ENCODE results near the gene LINC01488. TPM values are rescaled to one million over a fixed set of nuclear protein-coding genes. Genes with fewer than 3 reads are reported as not detected.

The LINC01488 gene
- total and polyA plus RNA-seq, 2 experiments from 2014 or later: not detected

DNA sequence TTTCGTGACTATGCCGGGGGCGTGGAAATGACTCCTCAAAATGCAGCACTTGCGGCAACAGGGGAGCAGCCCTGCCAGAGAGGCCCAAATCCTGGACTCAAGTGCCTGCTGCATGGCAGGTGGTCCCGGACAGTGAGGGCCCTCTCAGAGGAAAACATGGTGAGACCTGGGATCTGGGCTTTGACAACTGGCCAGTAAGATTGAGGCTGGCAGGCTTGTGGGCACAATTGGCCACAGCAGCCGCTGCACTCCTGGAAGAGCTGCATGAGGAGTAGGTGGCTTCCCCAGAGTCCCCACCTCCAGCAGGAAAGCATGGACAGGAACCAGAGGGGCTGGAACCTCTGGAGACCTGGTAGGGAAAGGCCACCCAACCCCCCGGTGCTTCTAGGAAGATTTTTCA lies 13.4 kb downstream of the LINC01488 start:
- no peak for ATAC-seq
- no peaks in the 10 kb centered on the region for H4K20me1 ChIP-seq (replicated peaks; ENCODE audit: insufficient read depth)
- no peak overlapping the region for H3K27ac Mint-ChIP-seq
- no peaks in the 10 kb centered on the region for H3K4me1 ChIP-seq (ENCODE audit: insufficient read depth)
- H3K4me3 Mint-ChIP-seq: no peak overlapping the region
- H3K4me3 ChIP-seq: no peak overlapping the region
- no peaks in the 10 kb centered on the region for H3F3A ChIP-seq (replicated peaks; ENCODE audit: low read depth)
- no peaks in the 10 kb centered on the region; the same call in 2 of the 3 replicates for H3K4me1 Mint-ChIP-seq
- no peak for TF ChIP-seq POLR2AphosphoS5 (IDR thresholded peaks at IDR 0.05; ENCODE audit: low read depth)
- TF ChIP-seq NANOG (IDR thresholded peaks at IDR 0.05; ENCODE audit: borderline replicate concordance): no peak
- TF ChIP-seq EZH2phosphoT487 (IDR thresholded peaks at IDR 0.05; ENCODE audit: unreplicated experiment): no peak
- no peak for TF ChIP-seq ZNF331 (CRISPR knock-in tag; IDR thresholded peaks at IDR 0.05; ENCODE audit: low read depth)
- TF ChIP-seq CREB1 (CRISPR knock-in tag; IDR thresholded peaks at IDR 0.05; ENCODE audit: low read depth): no peak
- TF ChIP-seq, protein P1, sequence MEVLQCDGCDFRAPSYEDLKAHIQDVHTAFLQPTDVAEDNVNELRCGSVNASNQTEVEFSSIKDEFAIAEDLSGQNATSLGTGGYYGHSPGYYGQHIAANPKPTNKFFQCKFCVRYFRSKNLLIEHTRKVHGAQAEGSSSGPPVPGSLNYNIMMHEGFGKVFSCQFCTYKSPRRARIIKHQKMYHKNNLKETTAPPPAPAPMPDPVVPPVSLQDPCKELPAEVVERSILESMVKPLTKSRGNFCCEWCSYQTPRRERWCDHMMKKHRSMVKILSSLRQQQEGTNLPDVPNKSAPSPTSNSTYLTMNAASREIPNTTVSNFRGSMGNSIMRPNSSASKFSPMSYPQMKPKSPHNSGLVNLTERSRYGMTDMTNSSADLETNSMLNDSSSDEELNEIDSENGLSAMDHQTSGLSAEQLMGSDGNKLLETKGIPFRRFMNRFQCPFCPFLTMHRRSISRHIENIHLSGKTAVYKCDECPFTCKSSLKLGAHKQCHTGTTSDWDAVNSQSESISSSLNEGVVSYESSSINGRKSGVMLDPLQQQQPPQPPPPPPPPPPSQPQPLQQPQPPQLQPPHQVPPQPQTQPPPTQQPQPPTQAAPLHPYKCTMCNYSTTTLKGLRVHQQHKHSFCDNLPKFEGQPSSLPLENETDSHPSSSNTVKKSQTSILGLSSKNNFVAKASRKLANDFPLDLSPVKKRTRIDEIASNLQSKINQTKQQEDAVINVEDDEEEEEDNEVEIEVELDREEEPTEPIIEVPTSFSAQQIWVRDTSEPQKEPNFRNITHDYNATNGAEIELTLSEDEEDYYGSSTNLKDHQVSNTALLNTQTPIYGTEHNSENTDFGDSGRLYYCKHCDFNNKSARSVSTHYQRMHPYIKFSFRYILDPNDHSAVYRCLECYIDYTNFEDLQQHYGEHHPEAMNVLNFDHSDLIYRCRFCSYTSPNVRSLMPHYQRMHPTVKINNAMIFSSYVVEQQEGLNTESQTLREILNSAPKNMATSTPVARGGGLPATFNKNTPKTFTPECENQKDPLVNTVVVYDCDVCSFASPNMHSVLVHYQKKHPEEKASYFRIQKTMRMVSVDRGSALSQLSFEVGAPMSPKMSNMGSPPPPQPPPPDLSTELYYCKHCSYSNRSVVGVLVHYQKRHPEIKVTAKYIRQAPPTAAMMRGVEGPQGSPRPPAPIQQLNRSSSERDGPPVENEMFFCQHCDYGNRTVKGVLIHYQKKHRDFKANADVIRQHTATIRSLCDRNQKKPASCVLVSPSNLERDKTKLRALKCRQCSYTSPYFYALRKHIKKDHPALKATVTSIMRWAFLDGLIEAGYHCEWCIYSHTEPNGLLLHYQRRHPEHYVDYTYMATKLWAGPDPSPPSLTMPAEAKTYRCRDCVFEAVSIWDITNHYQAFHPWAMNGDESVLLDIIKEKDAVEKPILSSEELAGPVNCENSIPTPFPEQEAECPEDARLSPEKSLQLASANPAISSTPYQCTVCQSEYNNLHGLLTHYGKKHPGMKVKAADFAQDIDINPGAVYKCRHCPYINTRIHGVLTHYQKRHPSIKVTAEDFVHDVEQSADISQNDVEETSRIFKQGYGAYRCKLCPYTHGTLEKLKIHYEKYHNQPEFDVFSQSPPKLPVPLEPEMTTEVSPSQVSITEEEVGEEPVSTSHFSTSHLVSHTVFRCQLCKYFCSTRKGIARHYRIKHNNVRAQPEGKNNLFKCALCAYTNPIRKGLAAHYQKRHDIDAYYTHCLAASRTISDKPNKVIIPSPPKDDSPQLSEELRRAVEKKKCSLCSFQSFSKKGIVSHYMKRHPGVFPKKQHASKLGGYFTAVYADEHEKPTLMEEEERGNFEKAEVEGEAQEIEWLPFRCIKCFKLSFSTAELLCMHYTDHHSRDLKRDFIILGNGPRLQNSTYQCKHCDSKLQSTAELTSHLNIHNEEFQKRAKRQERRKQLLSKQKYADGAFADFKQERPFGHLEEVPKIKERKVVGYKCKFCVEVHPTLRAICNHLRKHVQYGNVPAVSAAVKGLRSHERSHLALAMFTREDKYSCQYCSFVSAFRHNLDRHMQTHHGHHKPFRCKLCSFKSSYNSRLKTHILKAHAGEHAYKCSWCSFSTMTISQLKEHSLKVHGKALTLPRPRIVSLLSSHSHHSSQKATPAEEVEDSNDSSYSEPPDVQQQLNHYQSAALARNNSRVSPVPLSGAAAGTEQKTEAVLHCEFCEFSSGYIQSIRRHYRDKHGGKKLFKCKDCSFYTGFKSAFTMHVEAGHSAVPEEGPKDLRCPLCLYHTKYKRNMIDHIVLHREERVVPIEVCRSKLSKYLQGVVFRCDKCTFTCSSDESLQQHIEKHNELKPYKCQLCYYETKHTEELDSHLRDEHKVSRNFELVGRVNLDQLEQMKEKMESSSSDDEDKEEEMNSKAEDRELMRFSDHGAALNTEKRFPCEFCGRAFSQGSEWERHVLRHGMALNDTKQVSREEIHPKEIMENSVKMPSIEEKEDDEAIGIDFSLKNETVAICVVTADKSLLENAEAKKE (CRISPR knock-in tag; IDR thresholded peaks at IDR 0.05): no peak
- TF ChIP-seq, protein P2, sequence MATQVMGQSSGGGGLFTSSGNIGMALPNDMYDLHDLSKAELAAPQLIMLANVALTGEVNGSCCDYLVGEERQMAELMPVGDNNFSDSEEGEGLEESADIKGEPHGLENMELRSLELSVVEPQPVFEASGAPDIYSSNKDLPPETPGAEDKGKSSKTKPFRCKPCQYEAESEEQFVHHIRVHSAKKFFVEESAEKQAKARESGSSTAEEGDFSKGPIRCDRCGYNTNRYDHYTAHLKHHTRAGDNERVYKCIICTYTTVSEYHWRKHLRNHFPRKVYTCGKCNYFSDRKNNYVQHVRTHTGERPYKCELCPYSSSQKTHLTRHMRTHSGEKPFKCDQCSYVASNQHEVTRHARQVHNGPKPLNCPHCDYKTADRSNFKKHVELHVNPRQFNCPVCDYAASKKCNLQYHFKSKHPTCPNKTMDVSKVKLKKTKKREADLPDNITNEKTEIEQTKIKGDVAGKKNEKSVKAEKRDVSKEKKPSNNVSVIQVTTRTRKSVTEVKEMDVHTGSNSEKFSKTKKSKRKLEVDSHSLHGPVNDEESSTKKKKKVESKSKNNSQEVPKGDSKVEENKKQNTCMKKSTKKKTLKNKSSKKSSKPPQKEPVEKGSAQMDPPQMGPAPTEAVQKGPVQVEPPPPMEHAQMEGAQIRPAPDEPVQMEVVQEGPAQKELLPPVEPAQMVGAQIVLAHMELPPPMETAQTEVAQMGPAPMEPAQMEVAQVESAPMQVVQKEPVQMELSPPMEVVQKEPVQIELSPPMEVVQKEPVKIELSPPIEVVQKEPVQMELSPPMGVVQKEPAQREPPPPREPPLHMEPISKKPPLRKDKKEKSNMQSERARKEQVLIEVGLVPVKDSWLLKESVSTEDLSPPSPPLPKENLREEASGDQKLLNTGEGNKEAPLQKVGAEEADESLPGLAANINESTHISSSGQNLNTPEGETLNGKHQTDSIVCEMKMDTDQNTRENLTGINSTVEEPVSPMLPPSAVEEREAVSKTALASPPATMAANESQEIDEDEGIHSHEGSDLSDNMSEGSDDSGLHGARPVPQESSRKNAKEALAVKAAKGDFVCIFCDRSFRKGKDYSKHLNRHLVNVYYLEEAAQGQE (IDR thresholded peaks at IDR 0.05; ENCODE audit: unreplicated experiment): no peak
- TF ChIP-seq, protein P3, sequence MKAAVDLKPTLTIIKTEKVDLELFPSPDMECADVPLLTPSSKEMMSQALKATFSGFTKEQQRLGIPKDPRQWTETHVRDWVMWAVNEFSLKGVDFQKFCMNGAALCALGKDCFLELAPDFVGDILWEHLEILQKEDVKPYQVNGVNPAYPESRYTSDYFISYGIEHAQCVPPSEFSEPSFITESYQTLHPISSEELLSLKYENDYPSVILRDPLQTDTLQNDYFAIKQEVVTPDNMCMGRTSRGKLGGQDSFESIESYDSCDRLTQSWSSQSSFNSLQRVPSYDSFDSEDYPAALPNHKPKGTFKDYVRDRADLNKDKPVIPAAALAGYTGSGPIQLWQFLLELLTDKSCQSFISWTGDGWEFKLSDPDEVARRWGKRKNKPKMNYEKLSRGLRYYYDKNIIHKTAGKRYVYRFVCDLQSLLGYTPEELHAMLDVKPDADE (IDR thresholded peaks at IDR 0.05): no peak
- TF ChIP-seq ZNF114 (CRISPR knock-in tag; IDR thresholded peaks at IDR 0.05): no peak
- TF ChIP-seq STAT1 (IDR thresholded peaks at IDR 0.05; ENCODE audit: unreplicated experiment): no peak
- TF ChIP-seq JUNB (IDR thresholded peaks at IDR 0.05; ENCODE audit: unreplicated experiment): no peak
- no peak for TF ChIP-seq EZH2 (IDR thresholded peaks at IDR 0.05; ENCODE audit: low read depth, unreplicated experiment)
- TF ChIP-seq, protein P4, sequence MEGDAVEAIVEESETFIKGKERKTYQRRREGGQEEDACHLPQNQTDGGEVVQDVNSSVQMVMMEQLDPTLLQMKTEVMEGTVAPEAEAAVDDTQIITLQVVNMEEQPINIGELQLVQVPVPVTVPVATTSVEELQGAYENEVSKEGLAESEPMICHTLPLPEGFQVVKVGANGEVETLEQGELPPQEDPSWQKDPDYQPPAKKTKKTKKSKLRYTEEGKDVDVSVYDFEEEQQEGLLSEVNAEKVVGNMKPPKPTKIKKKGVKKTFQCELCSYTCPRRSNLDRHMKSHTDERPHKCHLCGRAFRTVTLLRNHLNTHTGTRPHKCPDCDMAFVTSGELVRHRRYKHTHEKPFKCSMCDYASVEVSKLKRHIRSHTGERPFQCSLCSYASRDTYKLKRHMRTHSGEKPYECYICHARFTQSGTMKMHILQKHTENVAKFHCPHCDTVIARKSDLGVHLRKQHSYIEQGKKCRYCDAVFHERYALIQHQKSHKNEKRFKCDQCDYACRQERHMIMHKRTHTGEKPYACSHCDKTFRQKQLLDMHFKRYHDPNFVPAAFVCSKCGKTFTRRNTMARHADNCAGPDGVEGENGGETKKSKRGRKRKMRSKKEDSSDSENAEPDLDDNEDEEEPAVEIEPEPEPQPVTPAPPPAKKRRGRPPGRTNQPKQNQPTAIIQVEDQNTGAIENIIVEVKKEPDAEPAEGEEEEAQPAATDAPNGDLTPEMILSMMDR (conservative IDR thresholded peaks at IDR 0.05; ENCODE audit: low read depth in 2 of 2): no peak
- peaks cover 9% of the 10 kb centered on the region for H3K27me3 Mint-ChIP-seq (ENCODE audit: insufficient read depth, low read depth, poor library complexity)
- no peak overlapping the region for H2AFZ ChIP-seq
- no peaks in the 10 kb centered on the region for H3K79me2 ChIP-seq (replicated peaks; ENCODE audit: insufficient read depth)
- no peaks in the 10 kb centered on the region for H3K27me3 ChIP-seq (ENCODE audit: insufficient read depth)
- no peaks in the 10 kb centered on the region for H3K9me2 ChIP-seq (ENCODE audit: insufficient read depth)
- no peak for DNase-seq (ENCODE audit: low spot score)
- no peak overlapping the region for H3K27ac ChIP-seq (ENCODE audit: low read depth)
- no peaks in the 10 kb centered on the region for H3K36me3 ChIP-seq (ENCODE audit: insufficient read depth)
- no peaks in the 10 kb centered on the region for H3K36me3 Mint-ChIP-seq (ENCODE audit: low read depth)
- H3K9me3 Mint-ChIP-seq: no peaks in the 10 kb centered on the region
- no peak overlapping the region for H3K4me2 ChIP-seq
